HG03045 (cell line): Measurements from ENCODE around the gene PSG7.
"Not testable (repeated sequence)": the region's sequence is repeated elsewhere in the genome, so short reads cannot be mapped to it uniquely, and the experiment has no call there.

Experiments
- ATAC-seq: cut with Tn5 transposase; IDR thresholded peaks from one replicate; pipeline ENCODE4 v1.9.1; 2021; ENCODE audit warnings: mild to moderate bottlenecking, moderate library complexity; ENCODE audit not compliant: unreplicated experiment

PSG7 gene

GRCh38 chr19:42937107-42937506, at the start of gene PSG7:
Gene PSG7 (minus strand): TSS chr19:42937207. CDS start chr19:42937076, 131 bp downstream.
- ATAC-seq: not testable (repeated sequence)

GRCh38 chr19:42985588-42985987, 48.6 kb upstream of the PSG7 start:
- no peak for ATAC-seq

- ATAC-seq: not testable (repeated sequence)
These were observed 45.1 kb upstream of the PSG7 start for GRCh38 chr19:42982111-42982510.

GRCh38 chr19:42971451-42971850, 34.4 kb upstream of the PSG7 start:
- ATAC-seq: not testable (repeated sequence)

GRCh38 chr19:42965176-42965575, 28.2 kb upstream of the PSG7 start:
- no peak for ATAC-seq

GRCh38 chr19:42961119-42961518, 24.1 kb upstream of the PSG7 start:
- ATAC-seq: no peak

GRCh38 chr19:42952126-42952525, 15.1 kb upstream of the PSG7 start:
- ATAC-seq: not testable (repeated sequence)

- ATAC-seq: not testable (repeated sequence)
These were observed 14.5 kb upstream of the PSG7 start for GRCh38 chr19:42951476-42951875.

GRCh38 chr19:42942187-42942789, 5.3 kb upstream of the PSG7 start:
- ATAC-seq: no peak

GRCh38 chr19:42934726-42935125, 2.3 kb downstream of the PSG7 start:
- not testable (repeated sequence) for ATAC-seq

GRCh38 chr19:42934183-42934582, 2.8 kb downstream of the PSG7 start:
- not testable (repeated sequence) for ATAC-seq

- ATAC-seq: not testable (repeated sequence)
These were observed 3.6 kb downstream of the PSG7 start for GRCh38 chr19:42933412-42933811.

GRCh38 chr19:42932485-42933101, 4.4 kb downstream of the PSG7 start:
- ATAC-seq: not testable (repeated sequence)

- not testable (repeated sequence) for ATAC-seq
These were observed 6.8 kb downstream of the PSG7 start for GRCh38 chr19:42930214-42930613.

GRCh38 chr19:42928896-42929295, 8.1 kb downstream of the PSG7 start:
- no peak for ATAC-seq

- no peak for ATAC-seq
These were observed 10.2 kb downstream of the PSG7 start for GRCh38 chr19:42926781-42927180.

GRCh38 chr19:42923106-42923505, 13.9 kb downstream of the PSG7 start:
- ATAC-seq: not testable (repeated sequence)

GRCh38 chr19:42920971-42921370, 16.0 kb downstream of the PSG7 start:
- ATAC-seq: not testable (repeated sequence)

GRCh38 chr19:42919757-42920079, 17.3 kb downstream of the PSG7 start:
- ATAC-seq: no peak

GRCh38 chr19:42919070-42919756, 17.8 kb downstream of the PSG7 start:
- ATAC-seq: not testable (repeated sequence)

- not testable (repeated sequence) for ATAC-seq
These were observed 18.5 kb downstream of the PSG7 start for GRCh38 chr19:42918377-42919069.
